Neural crest cell (in vitro differentiated cells): ENCODE measurements around the gene CDYL. TPM values are rescaled to one million over a fixed set of nuclear protein-coding genes. Genes with fewer than 3 reads are reported as not detected.

ENCODE experiments used
- DNase-seq: peaks from one replicate; pipeline ENCODE4 v3.0.0; 2021; ENCODE audit warnings: low read depth, mixed read lengths, low spot score
- H3K27ac Mint-ChIP-seq: one replicate; pipeline ENCODE4 v1.8.0; 2021; ENCODE audit warnings: mild to moderate bottlenecking, mixed read lengths; ENCODE audit not compliant: unreplicated experiment
- H3K27me3 Mint-ChIP-seq: 2 replicates; pipeline ENCODE4 v1.8.0; 2021; ENCODE audit warnings: low read depth, mild to moderate bottlenecking, mixed read lengths
- H3K36me3 Mint-ChIP-seq: 2 replicates; pipeline ENCODE4 v1.8.0; 2021; ENCODE audit warnings: low read depth, mild to moderate bottlenecking, mixed read lengths
- H3K4me1 Mint-ChIP-seq: 2 replicates; pipeline ENCODE4 v1.8.0; 2021; ENCODE audit warnings: mixed read lengths
- H3K4me3 Mint-ChIP-seq: one replicate; pipeline ENCODE4 v1.8.0; 2021; ENCODE audit warnings: mild to moderate bottlenecking, mixed read lengths
- H3K9me3 Mint-ChIP-seq: 2 replicates; pipeline ENCODE4 v1.8.0; 2021; ENCODE audit warnings: mixed read lengths
- total RNA-seq: library from RNA; stranded (reverse); gene quantifications from 2 replicates; pipeline ENCODE4 v1.2.1, GENCODE V29; 2021
- TF ChIP-seq, protein P1 (sequence below): fragments of 200-600 bp; sonication (generic); conservative IDR thresholded peaks from 2 replicates; pipeline ENCODE4 v1.5.0; 2021; ENCODE audit warnings: antibody characterized with exemption, mild to moderate bottlenecking

CDYL gene
- total RNA-seq, 1 donor from 2014 or later, result 54.2 TPM

- peaks cover 12% of the 10 kb centered on the region for H3K36me3 Mint-ChIP-seq
Measured at GRCh38 chr6:4907602-4908001, 131.4 kb downstream of the CDYL start.

GRCh38 chr6:4908062-4908461 is 131.9 kb downstream of the CDYL start:
- TF ChIP-seq, protein P1, sequence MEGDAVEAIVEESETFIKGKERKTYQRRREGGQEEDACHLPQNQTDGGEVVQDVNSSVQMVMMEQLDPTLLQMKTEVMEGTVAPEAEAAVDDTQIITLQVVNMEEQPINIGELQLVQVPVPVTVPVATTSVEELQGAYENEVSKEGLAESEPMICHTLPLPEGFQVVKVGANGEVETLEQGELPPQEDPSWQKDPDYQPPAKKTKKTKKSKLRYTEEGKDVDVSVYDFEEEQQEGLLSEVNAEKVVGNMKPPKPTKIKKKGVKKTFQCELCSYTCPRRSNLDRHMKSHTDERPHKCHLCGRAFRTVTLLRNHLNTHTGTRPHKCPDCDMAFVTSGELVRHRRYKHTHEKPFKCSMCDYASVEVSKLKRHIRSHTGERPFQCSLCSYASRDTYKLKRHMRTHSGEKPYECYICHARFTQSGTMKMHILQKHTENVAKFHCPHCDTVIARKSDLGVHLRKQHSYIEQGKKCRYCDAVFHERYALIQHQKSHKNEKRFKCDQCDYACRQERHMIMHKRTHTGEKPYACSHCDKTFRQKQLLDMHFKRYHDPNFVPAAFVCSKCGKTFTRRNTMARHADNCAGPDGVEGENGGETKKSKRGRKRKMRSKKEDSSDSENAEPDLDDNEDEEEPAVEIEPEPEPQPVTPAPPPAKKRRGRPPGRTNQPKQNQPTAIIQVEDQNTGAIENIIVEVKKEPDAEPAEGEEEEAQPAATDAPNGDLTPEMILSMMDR, result no peak
- H3K36me3 Mint-ChIP-seq, result peaks cover 9% of the 10 kb centered on the region
- H3K27me3 Mint-ChIP-seq, result no peaks in the 10 kb centered on the region
- H3K9me3 Mint-ChIP-seq, result no peaks in the 10 kb centered on the region
- no peak overlapping the region for H3K27ac Mint-ChIP-seq
- DNase-seq, result no peak
- H3K4me1 Mint-ChIP-seq, result peaks cover 13% of the 10 kb centered on the region
- H3K4me3 Mint-ChIP-seq, result no peak overlapping the region

More at GRCh38 chr6:4907602-4908001, 131.4 kb downstream of the CDYL start:
- Mint-ChIP-seq H3K27ac (no peak overlapping the region), H3K27me3 (no peaks in the 10 kb centered on the region), H3K4me3 (no peak overlapping the region), H3K4me1 (peaks cover 13% of the 10 kb centered on the region), H3K9me3 (no peaks in the 10 kb centered on the region)
- TF ChIP-seq, protein P1, result no peak
- no peak for DNase-seq

DNA sequence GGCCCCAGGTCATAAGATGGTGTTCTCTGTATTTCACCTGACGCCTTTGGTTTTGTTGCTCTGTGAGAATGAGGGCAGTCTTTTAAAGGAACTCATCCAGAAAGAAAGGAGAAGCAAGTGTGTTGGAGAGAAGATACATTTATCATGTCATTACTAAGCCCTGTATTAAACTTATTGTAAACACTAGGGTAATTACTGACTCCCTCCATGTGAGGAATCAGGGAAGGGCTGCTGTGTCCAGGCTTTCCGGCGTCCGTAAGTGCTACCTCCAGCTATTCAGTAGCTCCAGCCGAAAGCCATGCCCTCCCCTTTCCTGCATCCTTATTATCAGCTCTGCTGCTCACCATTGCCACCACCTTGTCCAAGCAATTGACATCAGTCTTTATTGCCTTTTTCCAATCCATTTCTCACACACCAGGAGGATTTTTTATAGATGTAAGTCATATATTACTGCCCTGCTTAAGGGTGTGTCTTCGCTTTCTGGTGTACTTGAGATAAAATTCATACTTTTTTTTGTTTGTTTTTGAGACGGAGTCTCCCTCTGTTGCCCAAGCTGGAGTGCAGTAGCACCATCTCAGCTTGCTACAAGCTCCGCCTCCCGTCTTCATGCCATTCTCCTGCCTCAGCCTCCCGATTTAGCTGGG is 133.0 kb downstream of the CDYL start:
- peaks cover 8% of the 10 kb centered on the region for H3K36me3 Mint-ChIP-seq
- DNase-seq, result no peak
- H3K27me3 Mint-ChIP-seq, result no peaks in the 10 kb centered on the region
- H3K27ac Mint-ChIP-seq, result no peak overlapping the region
- no peaks in the 10 kb centered on the region for H3K9me3 Mint-ChIP-seq
- peaks cover 10% of the 10 kb centered on the region for H3K4me1 Mint-ChIP-seq
- no peak overlapping the region for H3K4me3 Mint-ChIP-seq
- TF ChIP-seq, protein P1, result no peak

- H3K36me3 Mint-ChIP-seq, result peaks cover 8% of the 10 kb centered on the region
- no peak overlapping the region for H3K4me3 Mint-ChIP-seq
- peaks cover 6% of the 10 kb centered on the region for H3K4me1 Mint-ChIP-seq
- H3K27ac Mint-ChIP-seq, result no peak overlapping the region
- no peaks in the 10 kb centered on the region for H3K9me3 Mint-ChIP-seq
- TF ChIP-seq, protein P1, result no peak
- no peak for DNase-seq
- H3K27me3 Mint-ChIP-seq, result no peaks in the 10 kb centered on the region
Measured at GRCh38 chr6:4910037-4910760, 134.0 kb downstream of the CDYL start.

- DNase-seq, result no peak
- no peaks in the 10 kb centered on the region for H3K9me3 Mint-ChIP-seq
- no peaks in the 10 kb centered on the region for H3K27me3 Mint-ChIP-seq
- H3K36me3 Mint-ChIP-seq, result peaks cover 10% of the 10 kb centered on the region
- peaks cover 6% of the 10 kb centered on the region for H3K4me1 Mint-ChIP-seq
- no peak overlapping the region for H3K4me3 Mint-ChIP-seq
- TF ChIP-seq, protein P1, result no peak
- no peak overlapping the region for H3K27ac Mint-ChIP-seq
Measured at GRCh38 chr6:4912559-4912958, 136.4 kb downstream of the CDYL start.
